NCI-H2227 (cell line): ENCODE results near the gene MIPEP.

Experiments used
- DNase-seq: peaks from one replicate; lab custom pipeline; 2025; ENCODE audit not compliant: unreplicated experiment; lab: John Stamatoyannopoulos, UW

Gene MIPEP

DNA sequence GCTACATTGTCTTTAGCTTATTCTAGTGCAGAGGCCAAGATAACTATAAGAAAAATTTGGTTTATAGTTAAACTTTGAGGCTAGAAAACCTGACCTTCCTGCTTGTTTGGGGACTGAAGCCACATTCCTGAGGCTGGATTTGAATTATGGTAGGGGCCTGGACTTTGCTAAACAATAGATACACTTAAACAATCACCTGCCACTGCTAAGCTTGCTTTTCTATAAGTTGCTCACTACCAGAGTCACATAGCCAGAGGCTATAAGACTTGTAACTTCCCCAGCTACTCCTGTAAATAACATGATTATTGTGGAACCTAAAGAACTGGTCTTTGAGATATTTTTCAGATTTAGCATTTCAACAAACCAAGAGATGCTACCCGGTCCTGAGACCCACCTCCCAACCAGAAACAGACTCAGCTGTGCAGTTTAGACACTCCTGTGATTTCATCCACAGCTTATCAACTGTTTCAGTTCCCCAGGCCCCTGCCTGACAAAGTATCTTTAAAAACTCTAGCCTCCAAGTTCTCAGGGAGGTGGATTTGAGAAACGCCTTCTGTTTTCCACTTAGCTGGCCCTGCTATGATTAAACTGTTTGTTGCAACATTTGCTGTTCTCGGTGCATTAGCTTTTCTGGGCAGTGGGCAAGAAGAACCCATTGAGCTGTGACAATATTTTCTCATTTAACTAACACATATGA, 77.7 kb downstream of the MIPEP start:
- no peak for DNase-seq

DNA sequence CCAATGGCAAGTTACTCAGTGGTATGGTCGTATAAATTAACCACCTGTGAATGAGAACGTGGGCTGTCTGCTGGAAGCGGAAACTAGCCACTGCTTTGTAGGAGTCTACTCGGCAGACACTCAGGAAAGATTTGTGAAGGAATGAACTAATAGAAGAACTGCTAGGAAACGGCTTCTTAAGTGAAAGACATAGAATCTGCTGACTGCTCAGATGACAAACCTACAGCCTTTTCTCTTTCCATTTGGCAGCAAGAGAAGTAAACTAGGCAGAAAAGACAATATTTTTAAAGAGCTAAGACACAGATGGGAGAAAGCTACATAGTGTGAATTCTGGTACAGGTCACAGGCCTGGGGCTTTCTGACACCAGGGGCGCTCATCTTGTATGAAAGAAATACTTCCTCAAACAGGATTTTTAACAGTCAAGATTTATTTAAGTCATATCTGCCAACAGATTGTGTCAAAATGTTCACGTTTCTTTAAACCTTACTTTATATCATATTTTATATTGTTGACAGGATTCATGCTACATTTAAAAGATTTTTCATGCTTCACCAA, 78.4 kb downstream of the MIPEP start:
- DNase-seq: no peak

DNA sequence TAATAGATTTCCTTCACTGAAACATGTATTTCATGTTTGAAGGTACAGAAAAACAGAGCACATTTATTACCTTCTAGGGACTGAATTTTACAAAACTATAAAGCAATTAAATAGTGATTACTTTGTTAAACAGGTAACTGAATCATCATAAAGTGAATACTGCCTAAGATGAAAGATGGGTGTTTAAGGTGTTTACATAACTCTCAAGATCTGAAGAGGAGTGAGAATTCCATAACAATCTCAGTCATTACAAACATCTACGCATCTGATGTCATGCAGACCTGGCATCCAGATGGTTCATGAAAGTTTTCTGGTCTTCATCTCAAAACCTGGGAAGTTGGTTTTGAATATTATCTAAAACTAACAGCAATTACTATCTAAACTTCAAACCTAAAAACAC, 80.4 kb downstream of the MIPEP start:
- no peak for DNase-seq

- no peak for DNase-seq
Measured at GRCh38 chr13:23806874-23807526, 82.2 kb downstream of the MIPEP start.

DNA sequence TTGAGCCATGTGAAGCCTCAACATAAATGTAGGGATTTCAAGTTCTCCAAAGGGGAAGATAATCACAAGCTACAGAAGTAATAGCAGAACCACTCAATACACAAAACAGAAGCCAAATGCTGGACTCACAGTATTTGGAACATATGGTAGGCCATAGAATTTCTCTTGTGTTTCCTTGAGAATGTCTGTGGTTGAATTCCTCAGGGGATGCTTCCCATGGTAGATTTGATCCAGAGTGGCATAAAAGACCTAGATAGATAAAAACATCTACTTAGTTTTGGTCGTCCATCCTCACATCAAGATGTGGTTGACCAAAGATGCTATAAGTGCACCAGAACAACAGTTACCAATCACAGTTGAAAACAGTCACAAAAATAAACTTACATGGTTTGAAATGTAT, 83.4 kb downstream of the MIPEP start:
- DNase-seq: no peak

DNA sequence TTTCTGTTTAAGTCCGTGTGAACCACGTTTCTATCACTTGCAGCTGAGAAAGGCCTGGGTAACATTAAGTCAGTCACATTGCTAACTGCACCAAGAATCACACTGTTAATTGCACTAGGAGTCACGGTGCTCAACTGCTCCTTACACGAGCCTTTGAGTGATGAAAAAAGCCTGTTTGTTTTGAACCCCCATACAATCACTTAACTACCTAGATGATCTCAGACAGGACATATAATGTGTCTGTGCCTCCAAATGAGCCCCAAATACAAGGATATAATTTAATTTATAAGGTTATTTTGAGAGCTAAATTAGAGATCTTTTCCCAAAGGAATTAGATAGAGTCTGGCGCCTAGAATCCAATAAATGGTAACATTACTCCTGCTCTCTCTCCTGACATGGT, 84.1 kb downstream of the MIPEP start:
- DNase-seq: no peak

- DNase-seq: no peak
Measured at GRCh38 chr13:23804166-23804565, 85.0 kb downstream of the MIPEP start.

DNA sequence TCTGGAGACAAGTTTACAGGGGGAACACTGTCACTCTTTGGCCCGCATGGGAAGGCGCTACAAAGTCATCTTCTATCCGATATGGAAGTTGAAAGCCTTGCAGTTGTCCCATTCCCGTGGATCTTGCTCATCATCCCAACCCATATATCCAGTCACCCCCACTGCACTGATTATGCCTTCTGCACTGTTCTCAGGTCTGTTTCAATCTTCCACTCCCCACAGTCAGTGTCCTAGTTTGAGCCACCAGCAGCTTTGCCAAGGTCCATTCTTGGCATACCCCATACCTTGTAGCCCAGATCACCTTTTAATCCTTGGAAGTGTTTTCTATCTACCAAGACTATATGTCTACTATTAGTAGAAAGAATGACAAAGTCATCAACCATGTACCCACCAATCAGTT, 88.1 kb downstream of the MIPEP start:
- DNase-seq: no peak

- no peak for DNase-seq
Measured at GRCh38 chr13:23799945-23800344, 89.3 kb downstream of the MIPEP start.

DNA sequence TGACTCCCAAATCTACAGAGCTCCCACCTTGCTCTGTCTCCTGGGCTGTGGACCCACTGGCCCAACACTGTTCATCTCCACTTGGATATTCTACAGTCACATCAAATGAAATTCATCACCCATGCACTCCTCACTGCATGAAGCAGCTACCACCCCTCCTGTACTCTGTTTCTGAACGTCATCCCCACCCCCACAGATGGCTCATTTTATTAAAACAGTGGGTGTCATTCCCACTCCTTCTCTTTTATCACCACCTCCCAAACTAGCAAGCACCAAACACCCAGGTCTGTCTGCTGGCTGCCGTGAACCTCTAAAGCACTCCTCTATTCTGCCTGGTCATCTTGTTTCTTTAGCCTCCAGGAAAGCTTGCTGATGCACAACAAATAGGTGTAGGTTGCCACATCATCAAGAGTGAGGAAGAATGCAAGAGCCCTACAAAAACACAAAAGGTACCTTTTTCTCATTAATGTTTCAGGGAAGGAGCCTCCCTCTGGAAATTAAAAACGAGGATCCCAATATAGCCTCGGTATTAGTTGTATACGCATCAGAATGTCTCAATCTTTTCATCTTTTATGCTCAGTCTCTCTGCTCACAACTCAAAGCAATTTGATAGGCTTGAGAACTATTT, 91.8 kb downstream of the MIPEP start:
- no peak for DNase-seq

DNA sequence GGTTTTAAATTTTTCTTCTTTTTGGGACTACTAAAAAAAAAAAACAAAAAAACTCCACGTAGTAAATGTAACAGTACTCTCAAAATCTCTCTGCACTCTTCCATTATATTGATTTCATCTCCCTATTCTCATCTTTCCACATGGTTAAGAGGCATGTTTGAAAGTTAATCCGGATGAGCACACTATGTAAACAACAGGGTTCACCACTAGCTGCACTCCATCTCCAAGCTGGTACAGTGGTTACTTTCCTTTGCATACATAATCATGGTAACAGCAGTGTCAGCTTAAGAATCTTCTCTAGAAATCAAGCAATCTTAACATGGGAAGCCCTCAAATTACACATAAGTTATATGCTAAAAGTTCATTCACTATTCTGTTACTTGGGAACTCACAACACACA, 92.6 kb downstream of the MIPEP start:
- no peak for DNase-seq

DNA sequence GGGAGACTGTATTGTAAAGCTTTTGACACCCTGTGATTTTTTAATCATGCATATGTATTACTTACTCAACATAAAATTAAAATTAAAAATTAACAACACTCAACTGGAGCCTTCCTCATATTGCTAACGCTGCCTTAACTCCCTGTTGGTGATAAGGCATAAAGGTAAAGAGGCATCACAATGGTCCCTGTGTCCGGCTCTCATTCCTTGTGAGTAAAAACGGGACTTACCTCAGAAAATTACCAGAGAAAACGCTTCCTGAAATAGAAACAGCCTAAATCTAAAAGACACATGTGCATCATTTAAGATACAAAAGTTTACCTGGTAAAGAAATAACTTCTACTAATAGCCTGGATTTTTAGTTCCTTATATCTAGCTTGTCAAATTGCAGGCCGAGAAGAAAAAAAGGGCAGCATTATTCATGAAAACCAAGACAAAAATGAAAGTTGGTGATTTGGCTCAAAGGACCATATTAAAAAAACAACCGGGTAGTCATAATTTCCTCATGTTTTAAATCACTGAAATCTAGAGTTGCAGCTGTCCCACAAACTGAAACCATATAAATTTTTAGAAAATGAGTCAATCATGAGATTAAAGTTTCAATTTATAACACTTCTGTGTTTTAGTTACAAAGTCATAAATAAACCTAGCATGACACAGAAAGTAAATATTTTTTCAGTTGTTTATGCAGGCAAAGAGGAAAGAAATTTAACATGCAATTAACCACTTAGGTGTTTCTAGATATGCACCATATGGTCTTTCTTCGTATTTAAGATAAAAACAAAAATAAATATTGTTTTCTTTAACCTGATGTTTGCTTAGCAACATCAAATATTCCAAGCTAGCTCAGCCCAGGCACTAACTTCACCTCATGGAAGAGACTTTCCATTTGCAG, 94.7 kb downstream of the MIPEP start:
- DNase-seq: no peak

GRCh38 chr13:23793711-23794110, 95.5 kb downstream of the MIPEP start:
- no peak for DNase-seq

- no peak for DNase-seq
Measured at GRCh38 chr13:23792680-23793079, 96.5 kb downstream of the MIPEP start.

- no peak for DNase-seq
Measured at GRCh38 chr13:23790577-23791170, 98.5 kb downstream of the MIPEP start.

DNA sequence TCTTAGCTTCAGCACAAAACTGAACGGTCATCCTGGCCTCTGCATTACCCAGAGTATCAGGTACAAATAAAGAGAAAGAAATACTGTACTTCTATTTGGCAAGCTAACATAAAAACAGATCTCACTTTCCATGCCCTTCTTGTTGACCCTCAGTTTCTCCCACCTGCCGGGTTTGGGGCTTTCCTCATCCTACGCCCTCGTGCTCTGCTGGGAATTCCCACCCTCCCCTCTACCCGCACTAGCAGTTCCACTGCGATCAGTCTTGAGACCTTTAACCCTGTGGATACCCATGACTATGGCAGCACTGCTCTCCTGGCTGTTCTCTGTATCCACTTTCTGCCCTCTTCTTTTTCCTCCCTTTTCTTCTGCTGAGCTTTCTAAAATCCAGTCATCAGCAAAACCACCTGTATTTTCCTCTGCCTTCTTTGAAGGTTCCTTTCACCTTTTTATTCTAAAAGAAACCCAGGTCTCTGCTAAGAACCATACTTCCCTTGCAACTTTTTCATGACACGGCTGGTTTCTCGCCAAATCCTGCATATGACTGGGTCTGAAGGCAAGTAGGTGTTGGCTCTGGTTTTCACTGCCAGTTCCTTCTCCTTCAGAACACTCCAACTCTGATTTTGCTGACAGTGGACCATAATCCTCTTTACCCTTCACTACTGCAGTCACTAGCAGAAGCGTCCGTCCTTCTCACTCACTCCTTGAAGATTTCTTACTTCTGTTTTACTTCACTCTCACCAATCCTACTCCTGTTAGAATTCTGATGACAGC, 99.4 kb downstream of the MIPEP start:
- DNase-seq: no peak

DNA sequence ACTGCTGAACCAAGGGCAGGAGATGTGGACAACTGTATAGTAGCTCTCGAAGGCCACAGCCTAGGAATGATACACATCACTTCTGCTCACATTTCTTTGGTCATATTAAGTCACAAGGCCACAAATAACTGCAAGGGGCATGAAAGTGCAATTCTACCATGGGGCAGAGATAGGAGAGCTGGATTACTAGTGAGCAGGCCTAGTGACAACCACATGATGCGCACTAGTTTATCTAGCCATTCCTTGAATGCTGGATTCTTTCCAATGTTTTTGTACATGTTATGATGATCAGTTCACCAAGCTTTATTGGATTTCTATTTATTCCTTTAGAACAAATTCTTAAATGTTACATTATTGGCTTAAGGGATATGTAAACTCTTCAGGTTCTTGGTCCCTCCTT, 100.7 kb downstream of the MIPEP start:
- DNase-seq: no peak

DNA sequence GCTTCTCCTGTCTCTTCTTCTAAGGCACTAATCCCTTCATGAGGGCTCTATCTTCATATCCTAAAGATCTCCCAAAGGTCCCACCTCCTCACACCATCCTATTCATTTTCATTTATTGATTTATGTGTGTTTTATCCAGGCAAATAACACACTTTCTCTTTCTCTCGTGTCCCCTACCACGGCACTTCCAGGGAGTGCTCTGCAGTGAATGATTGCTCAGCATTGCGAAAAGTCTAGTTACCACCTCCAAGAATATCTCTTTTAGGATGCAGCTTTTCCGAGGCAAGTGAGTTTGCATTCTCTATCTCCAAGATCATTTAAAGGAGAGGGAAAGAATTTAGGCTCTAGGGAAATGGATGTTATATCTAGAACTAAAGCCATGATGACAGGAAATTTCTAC, 101.7 kb downstream of the MIPEP start:
- DNase-seq: no peak

- no peak for DNase-seq
Measured at GRCh38 chr13:23786607-23787006, 102.6 kb downstream of the MIPEP start.

GRCh38 chr13:23778879-23779278, 110.3 kb downstream of the MIPEP start:
- no peak for DNase-seq
